ENCODE measurements around the gene DTD1.

DNA sequence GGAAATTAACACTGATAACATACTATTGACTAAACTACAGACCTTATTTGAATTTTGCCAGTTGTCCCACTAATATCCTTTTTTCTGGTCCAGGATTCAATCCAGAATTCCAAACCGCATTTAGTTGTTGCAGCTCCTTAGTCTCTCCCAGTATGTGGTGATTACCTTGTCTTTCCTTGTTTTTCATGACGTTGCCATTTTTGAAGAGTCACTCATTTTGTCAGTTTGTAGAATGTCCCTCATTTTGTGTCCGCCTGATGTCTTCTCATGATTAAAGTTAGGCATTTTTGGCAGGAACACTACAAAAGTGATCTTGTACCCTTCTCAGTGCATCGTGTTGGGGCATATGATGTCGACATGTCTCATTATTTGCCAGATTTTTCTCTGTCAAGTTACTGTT, 33.1 kb downstream of the DTD1 start:
- TF ChIP-seq CTCF (conservative IDR thresholded peaks at IDR 0.05; ENCODE audit: low read length) (no peak), EZH2phosphoT487 (IDR thresholded peaks at IDR 0.05; ENCODE audit: borderline replicate concordance) (no peak)

All from Loucy (cell line).